Measurements from ENCODE around the gene MIR17HG.
A peak's percentile ranks its signal among the peaks of the same experiment; 100 is the strongest.

Gene MIR17HG

GRCh38 chr13:91368676-91369440 is 21.4 kb downstream of the MIR17HG start:
- no peak for DNase-seq (ENCODE audit: low read depth)

DNA sequence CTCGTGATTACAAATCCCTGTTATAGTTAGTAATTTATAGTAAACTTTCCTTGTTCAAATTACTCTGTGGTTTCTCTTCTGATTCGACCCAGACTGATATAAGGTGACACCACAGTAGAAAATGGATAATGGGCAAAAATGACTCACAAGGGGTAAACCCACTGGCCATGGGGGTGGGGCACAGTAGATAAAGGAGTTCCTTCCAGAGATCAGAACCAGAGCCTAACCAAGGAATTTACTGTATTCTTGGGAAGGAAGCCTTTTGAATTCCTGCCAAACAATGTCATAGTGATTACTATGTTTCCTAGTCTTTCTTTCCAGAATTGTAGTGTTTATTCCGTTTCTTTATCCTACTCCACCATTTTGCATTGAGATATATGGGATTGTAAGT is 21.9 kb downstream of the MIR17HG start:
- no peak for DNase-seq (ENCODE audit: low read depth)

DNA sequence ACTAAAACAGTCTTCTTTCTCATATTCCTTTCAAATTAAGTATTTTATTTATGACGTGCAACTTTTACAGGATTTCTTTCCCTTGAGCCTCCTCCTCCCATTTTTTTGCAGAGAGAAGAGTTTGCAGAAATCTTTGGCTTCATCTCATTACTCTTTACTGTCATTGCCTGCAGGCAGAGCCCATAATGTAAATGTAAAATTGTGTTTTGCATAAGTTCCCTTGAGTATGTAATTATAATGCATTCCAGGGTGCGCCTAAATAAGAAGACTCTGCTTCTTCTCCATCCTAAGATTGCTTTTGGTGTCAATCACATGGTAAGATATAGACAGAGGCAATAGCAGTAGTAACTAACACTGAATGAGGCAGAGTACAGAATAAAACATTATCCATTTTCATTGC is 23.0 kb downstream of the MIR17HG start:
- no peak for DNase-seq (ENCODE audit: low read depth)

DNA sequence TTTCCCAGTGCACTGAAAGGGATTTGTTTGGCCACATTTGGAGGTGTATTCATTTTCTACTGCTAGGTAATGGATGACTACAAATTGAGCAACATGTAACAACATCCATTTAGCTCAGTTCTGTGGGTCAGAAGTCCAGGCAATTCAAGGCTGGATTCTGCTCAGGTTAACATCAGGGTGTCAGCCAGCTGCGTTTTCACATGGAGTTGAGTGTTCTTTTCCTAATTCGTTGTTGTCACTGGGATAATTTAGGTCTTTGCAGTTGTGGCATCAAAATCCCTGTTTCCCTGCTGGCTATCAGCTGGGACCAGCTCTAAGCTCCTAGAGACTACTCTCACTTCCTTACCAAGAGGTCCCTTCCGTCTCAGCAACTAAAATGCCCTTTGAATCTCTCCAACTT is 25.4 kb downstream of the MIR17HG start:
- no peak for DNase-seq (ENCODE audit: low read depth)

DNA sequence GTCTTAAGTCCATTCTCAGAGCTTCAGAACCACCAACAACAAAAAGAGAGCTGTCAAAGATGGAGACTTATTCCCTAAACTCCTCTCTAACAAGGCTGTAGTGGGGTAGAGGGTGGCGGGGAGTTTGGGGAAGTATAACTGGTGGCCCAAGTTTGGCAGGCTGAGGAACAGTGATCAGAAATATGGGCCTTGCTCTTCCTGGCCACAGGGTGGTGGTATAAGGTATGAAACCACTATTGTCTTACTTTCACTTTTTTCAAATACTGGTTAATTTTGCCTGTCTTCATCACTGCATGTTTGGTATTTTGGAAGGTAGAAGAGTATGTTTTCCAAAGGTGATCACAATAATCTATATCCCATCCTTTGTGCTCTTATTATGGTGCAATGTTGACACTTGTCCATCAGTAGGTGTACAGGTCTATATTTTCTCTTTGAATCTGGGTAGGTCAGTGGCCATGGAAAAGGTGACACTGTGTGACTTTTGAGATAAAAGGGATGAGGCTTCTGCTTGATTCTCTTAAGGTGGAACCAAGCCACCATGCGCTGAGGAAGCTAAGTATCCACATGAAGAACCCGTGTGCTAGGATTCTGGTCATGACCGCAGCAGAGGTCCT is 27.7 kb downstream of the MIR17HG start:
- no peak for DNase-seq (ENCODE audit: low read depth)

DNA sequence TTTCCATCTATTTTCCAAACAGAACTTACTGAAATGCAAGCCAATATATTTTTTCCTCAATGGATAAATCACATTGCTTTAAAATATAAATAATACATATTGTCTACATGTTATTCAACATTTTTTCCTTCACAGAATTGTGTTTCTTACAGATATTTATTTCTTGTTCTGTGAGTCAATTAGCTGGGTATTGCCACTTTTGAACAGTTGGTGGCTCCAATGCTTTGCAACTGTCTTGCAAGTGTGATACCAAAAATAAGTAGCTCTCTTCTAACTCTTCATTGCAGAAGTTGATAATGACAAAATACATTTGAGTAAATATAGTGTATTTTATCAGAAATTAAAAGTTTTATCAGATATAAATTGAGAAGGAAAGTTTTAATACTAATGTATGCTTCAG is 33.9 kb downstream of the MIR17HG start:
- DNase-seq (ENCODE audit: low read depth), result no peak

GRCh38 chr13:91383836-91384235 is 36.3 kb downstream of the MIR17HG start:
- DNase-seq (ENCODE audit: low read depth), result no peak

DNA sequence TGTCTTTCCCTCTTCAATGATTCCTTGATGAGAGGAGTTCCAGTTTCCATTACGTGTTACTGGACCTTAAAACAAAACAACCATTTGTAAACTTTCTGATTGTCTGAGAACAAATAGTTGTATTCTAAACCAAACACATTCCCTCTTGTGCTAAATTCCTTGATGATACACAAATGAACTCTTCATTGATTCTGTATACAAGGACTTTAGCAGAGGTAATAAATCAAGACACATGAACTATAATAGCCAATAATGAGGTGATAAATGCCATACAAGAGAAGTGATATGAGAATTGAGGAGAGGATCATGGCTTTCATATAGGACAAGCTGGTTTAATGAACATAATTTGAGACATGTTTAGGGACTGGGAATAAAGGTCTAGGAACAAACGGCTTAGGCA is 37.4 kb downstream of the MIR17HG start:
- DNase-seq (ENCODE audit: low read depth), result no peak

- DNase-seq (ENCODE audit: low read depth), result no peak
Measured at GRCh38 chr13:91389186-91389585, 41.7 kb downstream of the MIR17HG start.

- DNase-seq (ENCODE audit: low read depth), result no peak
Measured at GRCh38 chr13:91397595-91397994, 50.1 kb downstream of the MIR17HG start.

GRCh38 chr13:91398413-91399188 is 51.1 kb downstream of the MIR17HG start, which contains the start of gene GPC5:
Gene GPC5 (plus strand): TSS chr13:91398621.
- DNase-seq (ENCODE audit: low read depth), result peak; percentile 75

- DNase-seq (ENCODE audit: low read depth), result no peak
Measured at GRCh38 chr13:91399189-91400062, 51.9 kb downstream of the MIR17HG start.

- no peak for DNase-seq (ENCODE audit: low read depth)
Measured at GRCh38 chr13:91400063-91400399, 52.5 kb downstream of the MIR17HG start.

DNA sequence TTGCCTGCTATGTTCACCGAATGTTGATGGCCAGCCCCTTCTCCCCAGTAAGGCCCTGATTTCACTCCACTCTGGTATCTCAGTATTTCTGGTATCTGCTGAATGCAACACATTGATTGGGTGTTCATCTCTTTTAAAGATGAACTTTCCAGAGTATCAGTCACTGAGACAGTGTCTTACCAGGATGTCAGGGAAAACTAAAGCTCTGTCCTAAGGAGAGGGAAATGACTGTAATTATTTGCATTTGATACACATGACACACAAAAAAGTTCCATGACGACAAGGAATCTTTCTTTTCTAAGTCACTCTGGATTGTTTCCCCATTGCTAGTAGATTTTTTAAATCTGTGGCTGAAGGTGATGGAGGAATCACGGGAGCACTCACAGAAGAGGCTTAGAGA is 53.2 kb downstream of the MIR17HG start:
- no peak for DNase-seq (ENCODE audit: low read depth)

GRCh38 chr13:91401920-91402319 is 54.4 kb downstream of the MIR17HG start:
- no peak for DNase-seq (ENCODE audit: low read depth)
